HG03432 (cell line): Measurements from ENCODE around the gene FUT8.

Experiments
- ATAC-seq: cut with Tn5 transposase; IDR thresholded peaks from one replicate; pipeline ENCODE4 v1.9.1; 2021; ENCODE audit warnings: mild to moderate bottlenecking, moderate library complexity; ENCODE audit not compliant: unreplicated experiment

Gene FUT8

DNA sequence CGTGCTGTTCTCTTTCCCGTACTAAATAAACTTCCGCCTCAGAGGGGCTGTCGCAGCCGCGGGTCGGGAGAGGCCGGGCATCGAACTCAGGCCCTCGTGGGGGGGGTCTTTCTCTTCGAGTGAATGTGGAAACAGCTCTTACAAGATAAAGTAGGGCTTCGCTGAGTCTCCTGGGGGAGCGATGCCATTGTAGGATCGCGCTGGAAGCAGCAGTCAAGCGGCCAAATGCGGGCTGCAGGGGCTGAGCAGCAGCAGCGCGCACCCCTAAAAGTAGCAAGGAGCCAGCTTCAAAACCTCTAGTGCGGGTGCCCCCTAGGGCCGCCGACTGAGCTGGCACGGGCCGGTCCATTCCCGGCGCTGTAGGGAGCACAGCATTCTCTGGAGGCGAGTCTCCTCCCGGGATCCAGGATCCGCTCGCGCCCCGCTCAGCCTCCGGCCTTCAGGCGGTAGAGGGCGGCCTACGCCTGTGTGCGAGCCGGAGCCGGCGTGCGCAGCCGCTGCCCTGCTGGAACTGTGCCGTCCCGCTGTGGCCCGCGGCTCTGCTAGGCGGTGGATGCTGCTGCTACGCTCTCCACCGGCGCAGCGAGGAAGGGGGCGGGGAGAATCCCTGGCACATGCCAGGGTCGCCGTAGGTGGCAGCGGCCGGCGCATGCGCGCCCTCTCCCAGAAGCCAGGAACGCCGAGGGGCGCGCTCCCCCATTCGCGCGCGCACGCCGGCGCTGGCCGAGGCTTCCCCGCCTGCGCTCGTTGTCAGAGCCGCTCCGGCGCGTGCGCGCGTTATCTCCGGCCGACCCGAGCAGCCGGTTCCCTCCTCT is at the start of gene FUT8:
Gene FUT8, plus strand, starts transcription at position 699 of the 815 bp plus-strand sequence. CDS start 148,834 bp downstream, outside the sequence.
- ATAC-seq = peak; percentile 80

DNA sequence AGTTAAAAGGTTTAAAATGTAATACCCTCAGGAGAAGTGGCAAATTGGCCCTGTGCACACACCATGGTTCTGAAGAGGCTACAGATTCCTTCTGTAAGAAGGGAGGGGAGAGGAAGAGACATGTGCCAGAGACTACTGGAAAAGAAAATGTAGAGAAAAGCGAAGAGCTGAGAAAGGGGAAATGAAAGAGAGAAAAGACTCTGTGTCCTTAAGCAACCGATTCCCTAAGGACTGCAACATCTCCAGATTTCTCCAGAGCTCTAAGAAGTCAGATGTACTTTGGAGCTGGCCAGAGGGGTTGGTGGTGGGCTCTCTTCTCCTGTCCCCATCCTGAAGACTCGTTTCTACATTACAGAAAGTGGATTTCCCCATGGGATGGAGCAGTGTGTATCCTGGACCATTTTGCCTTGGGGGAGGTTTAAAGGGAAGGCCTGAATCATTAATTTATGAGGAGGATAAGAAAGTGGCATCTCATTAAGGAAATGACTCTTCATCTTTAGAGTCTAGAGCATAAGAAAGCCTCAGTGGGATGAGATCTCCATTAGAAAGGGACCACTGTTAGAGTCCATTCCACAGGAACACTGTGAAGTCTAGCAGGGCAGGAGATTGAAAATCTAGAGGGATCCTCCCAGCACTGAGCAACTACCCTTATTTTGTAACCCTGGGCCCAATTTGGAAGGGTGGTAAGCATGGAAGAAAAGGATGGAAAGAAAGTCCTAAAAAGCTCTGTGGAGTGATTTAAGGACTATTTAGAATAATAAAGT is 45.5 kb upstream of the FUT8 start:
- ATAC-seq = no peak

DNA sequence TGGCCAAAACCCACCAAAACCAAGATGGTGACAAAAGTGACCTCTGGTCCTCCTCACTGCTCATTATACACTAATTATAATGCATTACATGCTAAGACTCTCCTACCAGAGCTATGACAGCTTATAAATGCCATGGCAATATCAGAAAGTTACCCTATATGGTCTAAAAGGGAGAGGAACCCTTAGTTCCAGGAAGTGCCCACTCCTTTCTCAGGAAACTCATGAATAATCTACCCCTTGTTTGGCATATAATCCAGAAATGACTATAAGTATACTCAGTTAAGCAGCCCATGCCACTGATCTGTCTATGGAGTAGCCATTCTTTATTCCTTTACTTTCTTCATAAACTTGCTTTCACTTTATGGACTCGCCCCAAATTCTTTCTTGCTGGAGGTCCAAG is 43.0 kb upstream of the FUT8 start:
- ATAC-seq = no peak

DNA sequence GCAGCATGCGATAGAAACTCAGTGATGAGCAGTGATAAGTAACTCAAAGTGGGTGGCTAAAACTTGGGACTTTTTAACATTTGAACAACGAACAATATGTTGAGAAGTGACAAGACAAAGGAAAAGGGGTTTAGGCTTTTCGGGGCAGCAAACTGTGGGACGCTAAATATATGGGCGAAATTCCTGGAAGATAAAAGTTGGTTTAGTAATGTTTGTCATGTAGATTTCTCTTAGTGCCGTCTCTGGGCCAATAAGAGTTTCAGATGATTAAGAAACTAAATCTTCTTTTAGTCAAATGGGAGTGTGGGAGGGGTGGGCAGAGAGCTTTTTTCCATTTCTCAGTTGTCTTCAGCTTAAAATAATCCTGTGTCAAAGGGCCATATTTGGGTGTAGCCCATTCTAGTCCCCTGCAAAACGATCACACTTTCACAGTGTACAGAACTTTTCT is 41.7 kb upstream of the FUT8 start:
- no peak for ATAC-seq

DNA sequence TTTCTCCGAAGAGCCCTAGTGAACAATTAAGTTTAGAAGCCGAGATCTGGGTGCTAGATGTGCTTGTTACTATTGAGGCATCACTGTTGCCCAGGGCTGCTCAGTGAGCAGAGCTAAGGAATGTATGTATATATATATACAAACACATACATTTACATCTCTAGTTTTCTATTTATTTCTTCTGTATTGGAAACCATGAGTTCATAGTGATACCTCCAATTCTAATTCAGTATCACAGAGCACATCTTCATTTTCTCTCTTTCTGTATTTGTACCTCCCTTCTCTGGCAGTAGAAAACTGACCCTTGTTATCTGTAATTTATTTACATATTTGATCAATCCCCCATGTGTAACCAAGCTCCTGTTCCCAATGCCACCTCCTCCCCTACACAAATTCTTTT is 40.7 kb upstream of the FUT8 start:
- no peak for ATAC-seq

DNA sequence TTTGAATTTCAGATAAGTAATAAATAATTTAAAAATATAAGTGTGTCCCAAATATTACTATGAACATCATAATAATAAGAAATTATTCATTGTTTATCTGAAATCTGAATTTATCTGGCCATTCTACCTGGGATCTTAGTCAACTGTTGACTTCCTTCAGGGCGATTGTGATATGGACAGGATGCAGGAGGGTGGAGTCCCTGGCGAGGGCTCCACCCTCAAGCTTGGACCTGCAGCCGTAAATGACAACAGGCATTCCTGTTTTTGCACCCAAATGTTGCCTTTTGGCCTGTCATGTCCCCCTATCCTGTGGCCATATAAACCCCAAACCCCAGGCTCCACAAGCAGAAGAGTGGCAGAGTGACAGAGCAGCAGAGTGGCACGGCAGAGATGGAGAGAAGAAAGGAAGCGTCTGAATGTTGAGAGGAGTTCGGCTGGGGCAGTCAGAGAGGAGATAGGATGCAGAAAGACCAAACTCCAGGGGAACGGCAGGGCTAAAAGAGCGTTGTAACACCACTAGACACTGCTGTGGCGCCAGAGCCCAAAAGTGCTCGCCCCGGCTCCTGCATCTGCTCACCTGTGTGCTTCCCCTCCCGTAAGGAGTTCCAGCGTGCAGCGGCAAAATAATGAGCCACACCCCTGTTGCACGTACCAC is 39.4 kb upstream of the FUT8 start:
- ATAC-seq = no peak

DNA sequence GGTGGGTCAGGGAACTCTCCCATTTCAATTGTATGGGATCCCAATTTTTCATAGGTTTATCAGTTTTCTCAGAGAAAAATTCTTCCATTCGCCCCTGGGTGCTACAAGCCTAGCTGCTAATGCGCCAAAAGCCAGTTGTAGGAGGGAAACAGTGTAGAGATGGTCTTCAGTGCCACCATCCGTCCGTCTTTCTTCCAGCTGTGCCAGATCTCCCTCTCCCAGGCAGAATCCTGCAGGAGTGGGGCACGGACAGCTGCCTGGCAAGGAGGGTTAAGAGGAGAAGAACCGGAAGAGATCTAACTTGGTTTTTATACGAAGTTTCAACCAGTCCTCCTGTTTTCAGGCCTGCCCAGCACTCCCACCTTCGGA is 38.9 kb upstream of the FUT8 start:
- ATAC-seq = no peak

DNA sequence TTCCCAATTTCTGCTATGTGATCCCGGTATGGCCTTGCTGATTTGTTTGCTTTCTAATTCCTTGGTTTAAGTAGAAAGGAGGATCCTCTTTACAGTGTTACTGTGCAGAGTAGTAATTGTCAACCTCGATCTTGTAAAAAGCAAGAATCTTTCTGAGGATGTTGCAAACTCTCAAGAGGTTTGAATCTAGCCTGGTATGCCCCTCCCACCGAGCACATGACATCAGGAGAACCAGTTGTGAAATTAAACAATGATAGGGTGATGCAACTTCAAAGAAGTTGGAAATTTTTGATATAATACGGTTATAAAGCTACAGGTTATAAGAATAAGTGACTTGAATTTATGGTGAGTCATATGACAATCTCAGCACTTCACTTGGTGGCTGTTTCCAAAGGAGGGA is 35.0 kb upstream of the FUT8 start:
- ATAC-seq = no peak

DNA sequence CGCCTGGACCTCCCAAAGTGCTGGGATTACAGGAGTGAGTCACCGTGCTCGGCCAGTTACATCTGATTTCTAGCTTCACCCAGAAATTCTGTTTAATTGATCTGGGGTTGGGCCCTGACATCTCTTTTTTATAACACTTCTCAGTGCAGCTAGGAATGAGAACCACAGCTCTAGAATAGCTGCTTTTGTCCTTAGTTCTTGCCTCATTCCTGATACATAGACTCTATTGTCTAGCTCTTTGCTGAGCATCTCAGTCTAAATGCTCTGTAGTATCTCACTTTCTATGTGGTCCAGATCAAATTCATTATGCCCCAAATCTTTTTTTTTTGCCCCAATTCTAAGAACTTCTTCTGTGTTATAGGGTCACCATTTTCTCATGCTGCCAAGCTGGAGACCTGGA is 29.9 kb upstream of the FUT8 start:
- ATAC-seq = no peak

DNA sequence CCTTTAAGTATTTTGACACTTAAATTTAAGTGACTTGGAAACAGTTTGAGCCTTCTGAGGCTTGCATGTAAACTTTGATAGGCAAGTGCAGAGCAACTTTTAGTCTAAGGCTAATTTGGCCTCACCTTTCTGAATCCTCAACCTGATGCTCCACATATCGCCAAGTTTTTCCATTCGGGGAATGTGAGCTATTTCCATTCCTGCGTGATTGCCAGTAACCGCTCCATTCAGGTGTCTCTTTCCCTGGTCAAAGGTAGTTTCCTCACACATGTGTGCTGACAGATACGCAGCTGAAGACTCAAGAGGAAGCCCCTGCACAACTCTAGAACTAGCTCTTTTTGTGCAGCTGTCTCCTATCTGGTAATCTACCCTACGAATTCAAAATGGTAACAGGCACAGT is 25.4 kb upstream of the FUT8 start:
- no peak for ATAC-seq

DNA sequence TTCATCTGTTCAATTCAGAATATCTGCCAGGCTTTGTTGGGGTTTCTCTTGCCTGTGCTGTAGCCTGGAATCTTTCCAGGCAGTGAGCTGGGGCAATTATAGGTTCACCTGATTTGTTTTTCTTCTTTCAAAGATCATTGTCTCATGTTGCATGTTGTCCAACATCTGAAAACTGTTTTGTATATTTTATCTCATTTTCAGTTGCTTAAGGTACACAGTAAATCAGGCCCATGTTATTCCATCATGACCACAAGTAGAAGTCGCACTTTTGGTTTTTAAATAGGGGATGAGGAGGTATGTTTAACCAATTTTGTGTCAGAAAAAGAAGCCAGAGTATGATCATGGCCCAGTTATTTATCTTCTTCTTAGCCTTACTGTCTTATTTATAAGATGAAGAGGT is 24.9 kb upstream of the FUT8 start:
- ATAC-seq = no peak

DNA sequence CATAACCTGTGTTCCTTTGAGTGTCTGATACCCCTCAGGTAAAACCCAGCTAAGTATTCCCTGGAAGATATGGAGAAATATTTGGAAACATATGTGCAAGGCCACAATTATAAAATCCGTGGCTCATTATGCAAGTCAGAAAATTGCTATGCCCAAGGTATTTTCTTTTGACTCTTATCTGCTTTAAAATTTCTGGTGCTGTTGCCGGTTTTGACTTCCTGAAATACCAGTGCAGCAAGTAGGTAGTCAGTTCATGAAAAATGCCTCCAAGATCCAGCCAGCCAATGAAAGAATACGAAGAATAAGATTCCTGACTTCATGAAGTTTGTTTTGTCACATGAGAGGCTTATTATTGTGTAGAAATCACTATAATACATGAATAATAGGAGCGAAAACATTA is 20.2 kb upstream of the FUT8 start:
- ATAC-seq = no peak

DNA sequence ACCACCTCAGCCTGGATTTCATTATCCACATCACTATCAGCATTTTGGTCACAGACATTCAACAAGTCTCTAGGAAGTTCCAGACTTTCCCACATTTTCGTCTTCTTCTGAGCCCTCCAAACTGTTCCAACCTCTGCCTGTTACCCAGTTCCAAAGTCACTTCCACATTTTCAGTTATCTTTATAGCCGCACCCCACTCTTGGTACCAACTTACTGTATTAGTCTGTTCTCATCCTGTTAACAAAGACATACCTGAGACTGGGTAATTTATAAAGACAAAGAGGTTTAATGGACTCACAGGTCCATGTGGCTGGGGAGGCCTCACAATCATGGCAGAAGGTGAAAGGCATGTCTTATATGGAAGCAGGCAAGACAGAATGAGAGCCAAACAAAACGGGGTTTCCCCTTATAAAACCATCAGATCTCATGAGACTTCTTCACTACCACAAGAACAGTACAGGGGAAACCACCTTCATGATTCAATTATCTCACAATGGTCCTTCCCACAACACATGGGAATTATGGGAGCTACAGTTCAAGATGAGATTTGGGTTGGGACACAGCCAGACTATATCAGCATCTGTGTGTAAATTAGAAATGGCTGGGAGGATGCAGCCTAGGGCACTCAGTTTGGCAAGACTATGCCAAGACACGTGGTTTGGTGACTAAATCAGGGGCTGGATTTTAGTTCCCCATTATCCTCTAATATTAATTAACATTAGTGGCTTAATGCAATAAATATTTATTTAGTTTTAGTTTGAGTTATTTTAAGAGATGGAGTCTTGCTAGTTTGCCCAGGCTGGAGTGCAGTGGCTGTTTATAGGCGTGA is 16.2 kb upstream of the FUT8 start:
- no peak for ATAC-seq

DNA sequence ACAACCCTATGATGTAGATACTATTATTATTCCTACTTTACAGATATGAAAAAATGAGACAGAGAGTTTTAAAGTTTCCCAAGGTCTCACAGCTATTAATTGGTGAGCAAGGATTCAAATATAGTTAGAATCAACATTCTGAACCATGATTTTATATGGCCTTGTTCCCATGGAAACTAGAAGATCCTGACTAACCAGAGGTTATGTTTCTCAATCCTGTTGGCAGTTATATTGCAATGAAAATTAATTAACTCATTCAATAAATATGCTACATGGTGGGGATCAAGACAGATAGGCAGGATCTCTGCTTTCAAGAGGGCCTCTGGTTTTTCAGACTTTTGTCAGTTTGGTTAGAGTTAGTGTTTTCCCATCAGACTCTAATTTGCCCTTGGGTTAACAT is 9.3 kb upstream of the FUT8 start:
- no peak for ATAC-seq

DNA sequence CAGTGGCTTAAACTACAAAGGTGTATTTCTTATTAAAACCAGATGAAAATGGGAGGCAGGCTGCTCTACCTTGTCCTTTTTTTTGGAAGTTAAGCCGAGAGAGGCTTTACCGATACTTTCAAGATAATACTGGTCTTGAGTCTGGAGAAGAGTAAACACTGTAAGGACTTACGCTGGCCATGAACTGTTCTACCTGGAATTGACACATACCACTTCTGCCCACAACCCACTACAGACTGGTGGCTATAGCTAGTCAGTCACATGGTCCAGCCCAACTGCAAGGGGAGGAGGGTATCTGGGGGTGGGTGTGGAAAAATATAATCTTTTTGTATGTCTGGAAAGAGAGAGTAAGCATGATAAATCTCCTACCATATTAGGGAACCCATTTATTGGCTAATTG is 4.4 kb upstream of the FUT8 start:
- ATAC-seq = no peak

DNA sequence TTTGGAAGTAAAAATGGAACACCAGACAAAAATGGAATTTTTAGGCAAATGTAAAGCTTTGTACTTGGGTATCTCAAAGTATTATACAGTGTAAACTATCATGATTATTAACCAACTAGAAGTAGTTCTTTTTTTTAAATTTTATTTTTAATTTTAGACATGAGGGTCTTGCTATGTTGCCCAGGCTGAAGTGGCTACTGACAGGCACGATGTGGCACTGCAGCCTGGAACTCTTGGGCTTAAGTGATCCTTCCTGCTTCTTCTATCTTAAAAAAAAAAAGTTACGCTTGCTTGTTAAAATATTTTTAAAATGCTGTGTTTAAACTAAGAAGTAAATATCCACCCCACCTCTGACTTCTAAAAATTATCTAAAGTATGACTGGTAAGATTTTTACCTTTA is 1.9 kb upstream of the FUT8 start:
- ATAC-seq = no peak

DNA sequence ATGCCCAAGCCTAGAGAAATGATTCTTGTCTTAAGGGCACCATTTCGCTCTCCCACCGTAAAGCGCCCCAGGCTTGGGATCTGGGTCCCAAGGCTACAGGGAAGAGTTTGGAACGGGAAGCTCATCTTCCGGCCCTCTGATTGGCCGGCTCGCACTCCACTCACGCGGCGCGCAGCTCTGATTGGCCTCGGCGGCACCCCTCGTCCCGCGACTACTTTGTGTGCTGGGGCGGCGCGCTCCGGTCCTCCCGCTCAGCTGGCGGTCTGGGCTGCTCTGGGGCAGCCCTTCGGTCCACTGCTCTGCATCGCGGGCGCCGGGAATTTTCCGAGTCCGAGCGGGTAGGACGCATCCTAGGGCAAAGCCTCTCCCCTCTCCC is 886 bp upstream of the FUT8 start:
- ATAC-seq = peak; percentile 59

DNA sequence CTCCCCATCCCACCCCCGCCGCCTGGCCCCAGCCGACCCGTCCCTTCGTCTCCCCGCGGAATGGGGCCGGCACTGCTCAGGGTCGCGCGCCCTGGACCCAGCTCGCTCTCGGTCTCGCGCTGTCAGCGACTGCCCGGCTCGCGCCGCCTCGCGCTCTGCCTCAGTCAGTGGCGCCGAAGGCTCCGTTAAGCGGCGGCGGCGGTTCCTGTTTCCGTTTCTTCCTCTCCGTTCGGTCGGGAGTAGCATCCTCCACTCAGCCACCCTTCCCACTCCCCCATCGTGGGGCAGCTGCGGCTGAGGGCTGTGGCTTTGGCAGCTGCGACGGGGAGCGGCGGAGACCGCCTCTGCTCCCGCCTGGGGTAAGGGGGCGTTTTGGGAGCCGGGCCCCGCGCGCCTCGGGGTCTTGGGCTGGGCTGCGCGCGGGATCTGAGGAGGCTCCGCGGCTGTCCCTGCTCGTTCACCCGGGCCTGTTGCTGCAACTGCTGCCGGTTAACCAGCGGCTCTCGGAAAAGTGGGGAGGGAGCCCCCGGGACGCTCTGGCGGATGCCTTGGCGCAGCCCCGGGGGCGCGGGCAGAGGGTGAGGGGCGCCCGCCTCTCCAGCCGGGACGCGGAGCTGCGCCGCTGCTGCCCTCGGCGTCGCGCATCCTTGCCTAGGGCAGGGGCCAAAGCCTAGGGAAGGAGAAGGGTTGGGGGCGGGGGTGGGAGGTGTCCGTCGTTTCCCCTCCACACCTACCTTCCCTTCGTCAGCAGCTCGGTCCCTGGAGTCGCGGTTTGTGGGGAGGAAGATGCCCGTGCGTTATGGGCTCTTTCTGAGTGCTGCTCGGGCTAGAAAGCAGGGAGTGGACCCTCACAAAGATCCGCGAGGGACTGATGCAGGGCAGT is 567 bp downstream of the FUT8 start:
- peak; percentile 54 for ATAC-seq

DNA sequence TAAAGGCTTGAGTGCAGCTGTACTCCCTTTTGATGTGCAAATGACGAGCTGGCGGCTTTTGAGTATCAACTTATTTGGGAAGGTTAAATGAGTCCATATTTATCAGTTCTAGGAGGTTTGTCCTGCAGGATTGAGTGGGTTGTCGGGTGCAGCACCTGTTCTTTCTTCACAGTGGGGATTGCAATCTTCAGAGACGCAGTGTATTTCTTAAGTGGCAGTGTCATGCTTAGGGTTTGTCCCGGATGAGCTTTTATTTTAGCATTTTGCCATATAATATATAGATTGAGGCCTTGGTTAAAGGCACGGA is 1.2 kb downstream of the FUT8 start:
- no peak for ATAC-seq

DNA sequence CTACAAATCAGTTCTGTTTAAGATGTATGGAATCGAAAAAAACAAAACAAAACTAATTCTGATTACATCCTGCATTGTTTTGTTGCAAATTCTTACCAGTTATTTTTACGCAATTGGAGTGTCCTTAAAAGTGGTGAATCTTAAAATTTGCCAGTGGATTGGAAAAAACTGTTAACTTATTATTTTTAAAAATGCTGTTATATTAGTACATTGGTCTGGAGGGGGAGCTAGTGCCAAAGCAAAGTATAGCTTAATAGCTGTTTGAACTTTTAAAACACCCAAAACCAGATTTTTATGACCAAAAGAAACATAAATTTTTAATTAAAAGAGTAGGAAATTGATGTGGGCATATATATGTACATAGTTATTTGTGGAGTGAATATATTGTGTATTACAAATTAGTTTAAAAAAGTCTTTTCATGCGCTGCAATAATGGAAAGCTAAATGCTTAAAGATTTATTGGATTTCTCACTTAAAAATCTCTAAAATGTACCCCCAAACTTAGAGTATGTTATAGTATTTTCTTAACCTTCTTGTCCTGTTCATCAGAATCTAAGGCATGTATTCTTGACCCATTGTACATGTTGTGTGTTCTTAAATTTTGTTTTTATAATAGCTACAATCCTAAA is 2.5 kb downstream of the FUT8 start:
- ATAC-seq = no peak
